HUDEP-2 (cell line): Measurements from ENCODE around the gene CLCC1.
A peak's percentile ranks its signal among the peaks of the same experiment; 100 is the strongest.
"Not testable (repeated sequence)": the region's sequence is repeated elsewhere in the genome, so short reads cannot be mapped to it uniquely, and the experiment has no call there.

Experiments used
- DNase-seq, 76 experiments: peaks; one replicate each; lab custom pipeline; 2025; ENCODE audit not compliant: unreplicated experiment in 76 of 76; lab: John Stamatoyannopoulos, UW

Gene CLCC1, protein sequence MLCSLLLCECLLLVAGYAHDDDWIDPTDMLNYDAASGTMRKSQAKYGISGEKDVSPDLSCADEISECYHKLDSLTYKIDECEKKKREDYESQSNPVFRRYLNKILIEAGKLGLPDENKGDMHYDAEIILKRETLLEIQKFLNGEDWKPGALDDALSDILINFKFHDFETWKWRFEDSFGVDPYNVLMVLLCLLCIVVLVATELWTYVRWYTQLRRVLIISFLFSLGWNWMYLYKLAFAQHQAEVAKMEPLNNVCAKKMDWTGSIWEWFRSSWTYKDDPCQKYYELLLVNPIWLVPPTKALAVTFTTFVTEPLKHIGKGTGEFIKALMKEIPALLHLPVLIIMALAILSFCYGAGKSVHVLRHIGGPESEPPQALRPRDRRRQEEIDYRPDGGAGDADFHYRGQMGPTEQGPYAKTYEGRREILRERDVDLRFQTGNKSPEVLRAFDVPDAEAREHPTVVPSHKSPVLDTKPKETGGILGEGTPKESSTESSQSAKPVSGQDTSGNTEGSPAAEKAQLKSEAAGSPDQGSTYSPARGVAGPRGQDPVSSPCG

DNA sequence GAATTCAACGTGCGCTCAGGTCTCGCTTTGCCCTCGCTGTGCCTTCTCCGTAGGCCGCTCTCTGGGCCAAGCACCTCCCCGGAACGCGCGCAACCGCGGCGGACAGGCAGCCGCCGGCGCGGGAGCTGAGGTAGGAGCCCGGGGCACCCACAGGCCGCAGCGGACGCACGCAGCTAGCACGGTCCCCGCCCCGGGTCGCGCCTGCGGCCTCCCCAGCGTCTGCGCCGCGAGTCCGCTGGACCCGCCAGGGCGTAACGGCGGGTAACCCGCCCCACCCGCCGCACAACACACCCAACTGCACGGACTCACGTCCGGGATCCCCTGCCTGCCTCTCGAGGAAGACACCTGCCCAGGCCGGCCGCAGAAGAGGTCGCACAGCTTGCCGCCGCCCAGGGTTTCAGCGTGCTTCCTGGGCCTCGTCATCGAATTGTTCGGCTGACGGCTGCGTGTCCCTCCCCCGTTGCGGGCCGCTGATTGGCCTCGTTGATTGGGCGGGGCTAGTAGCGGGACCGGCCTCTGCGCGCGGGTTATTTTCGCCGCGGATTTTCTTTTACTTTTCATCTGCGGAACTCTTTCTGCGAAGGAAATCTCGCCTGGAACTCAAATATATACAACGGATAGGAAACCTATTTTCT is at the start of gene CLCC1:
TSS of gene CLCC1 (minus strand) at position 433 of the 635 bp plus-strand sequence. CDS start 13,047 bp downstream, outside the sequence.
- peak in 75 of 76 experiments; percentile 45 to 91 (median 84) for DNase-seq

DNA sequence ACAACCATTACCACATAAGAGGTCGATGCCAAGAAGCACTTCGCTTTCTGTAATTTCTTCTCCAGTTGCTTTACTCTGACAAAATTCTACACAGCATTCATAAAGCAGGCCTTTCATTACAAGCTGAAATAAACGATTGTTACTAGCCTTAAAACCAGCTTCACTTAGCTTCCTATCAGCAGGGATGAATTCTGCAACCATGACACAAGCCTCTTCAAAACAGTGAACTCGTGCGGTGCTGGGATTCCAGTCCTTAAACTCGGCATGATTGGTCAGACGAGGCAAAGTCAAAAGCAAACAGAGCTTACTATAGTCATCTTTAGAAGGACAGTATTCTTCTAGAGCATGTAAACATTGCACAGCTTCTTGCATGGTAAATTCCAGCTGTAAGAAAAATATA is 48.1 kb upstream of the CLCC1 start:
- DNase-seq, result no peak

DNA sequence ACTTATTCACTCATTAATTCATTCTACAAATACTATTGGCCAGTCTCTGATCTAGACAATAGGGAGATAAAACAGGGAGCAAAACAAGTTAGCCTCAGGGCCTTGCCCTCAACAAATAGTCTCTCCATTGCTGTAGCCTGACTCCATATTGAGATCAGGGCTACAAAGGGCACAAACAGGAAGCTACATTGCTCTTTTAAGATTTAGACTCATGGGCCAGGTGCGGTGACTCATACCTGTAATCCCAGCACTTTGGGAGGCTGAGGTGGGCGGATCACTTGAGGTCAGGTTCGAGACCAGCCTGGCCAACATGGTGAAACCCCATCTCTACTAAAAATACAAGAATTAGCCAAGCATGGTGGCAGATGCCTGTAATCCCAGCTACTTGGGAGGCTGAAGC is 33.3 kb upstream of the CLCC1 start:
- DNase-seq, result not testable (repeated sequence)

DNA sequence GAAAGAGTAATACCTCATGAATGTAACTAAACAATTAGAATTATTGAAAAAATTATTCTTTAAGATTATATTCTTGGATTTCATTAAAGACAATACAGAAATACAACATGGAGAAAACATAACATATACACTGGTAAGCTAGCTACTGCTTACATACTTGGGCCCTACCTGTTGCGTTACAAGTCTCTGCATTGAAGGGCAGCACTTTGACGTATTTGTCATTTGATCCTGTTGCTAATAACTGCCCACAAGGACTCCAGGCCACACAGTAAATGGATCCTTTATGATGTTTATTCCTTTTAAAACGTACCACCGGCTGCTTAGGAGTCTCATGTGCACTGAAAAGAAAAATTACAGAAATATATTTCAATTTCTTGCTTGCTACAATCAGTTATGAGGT is 19.8 kb upstream of the CLCC1 start:
- no peak for DNase-seq

DNA sequence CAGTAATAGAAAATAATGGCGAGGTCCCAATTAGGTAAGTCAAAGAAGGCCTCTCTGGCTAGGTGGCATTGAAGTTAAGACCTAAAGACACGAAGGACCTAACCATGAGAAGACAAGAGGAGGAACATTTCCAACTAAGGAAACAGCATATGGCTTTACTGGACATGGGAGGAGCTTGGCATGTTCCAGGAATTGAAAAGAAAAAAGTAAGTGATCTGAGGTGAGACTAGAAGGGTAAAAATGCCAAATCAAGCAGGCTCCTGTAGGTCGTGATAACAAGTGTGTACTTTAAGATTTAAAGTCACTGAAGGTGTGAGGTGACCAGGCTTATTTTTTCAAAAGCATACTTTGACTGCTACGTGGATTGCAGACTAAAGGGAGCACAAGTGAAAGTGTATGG is 13.4 kb upstream of the CLCC1 start:
- no peak for DNase-seq

DNA sequence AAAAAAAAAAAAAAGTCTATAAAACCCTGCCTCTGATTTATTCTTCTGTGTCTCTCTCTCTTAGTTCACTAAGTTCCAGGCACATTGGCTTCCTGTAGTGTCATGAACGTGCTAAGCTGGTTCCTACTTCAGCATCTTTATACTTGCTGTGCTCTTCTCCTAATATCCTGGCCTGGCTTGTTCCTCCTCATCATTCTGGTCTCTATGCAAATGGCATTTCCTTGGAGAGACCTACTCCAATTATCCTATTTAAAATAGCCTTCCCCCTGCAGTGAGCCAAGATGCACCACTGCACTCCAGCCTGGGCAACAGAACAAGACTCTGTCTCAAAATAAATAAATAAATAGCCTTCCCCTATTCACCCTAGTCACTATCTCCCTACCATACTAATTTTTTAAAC is 9.7 kb upstream of the CLCC1 start:
- DNase-seq, result no peak

DNA sequence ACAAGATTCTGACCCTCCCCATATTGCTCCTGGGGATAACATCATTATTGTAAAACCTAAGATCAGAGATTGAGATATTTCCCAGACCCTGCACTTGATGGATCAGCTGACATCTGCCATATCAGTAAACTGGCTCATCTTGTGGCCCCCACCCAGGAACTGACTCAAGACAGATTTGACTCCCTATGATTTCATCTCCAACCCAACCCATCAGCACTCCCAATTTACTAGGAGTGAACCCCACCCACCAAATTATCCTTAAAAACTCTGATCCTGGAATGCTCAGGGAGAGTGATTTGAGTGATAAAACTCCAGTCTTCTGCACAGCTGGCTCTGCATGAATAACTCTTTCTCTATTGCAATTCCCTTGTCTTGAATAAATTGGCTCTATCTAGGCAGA is 6.1 kb upstream of the CLCC1 start:
- DNase-seq, result no peak

DNA sequence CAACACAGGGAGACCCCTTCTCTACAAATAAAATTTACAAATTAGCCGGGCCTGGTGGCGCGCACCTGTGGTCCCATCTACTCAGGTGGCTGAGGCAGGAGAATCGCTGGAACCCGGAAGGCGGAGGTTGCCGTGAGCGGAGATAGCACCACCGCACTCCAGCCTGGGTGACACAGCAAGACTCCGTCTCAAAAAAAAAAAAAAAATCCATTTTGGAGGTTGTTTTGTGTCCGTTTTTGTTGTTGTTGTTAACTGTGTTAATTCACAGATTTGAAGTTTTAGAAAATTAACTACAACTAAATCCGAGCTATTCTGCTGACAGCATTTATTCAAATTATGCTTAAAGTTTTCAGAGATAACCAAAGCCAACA is 618 bp downstream of the CLCC1 start:
- DNase-seq, result peak in 27 of 76 experiments; percentile 2 to 52 (median 17)

DNA sequence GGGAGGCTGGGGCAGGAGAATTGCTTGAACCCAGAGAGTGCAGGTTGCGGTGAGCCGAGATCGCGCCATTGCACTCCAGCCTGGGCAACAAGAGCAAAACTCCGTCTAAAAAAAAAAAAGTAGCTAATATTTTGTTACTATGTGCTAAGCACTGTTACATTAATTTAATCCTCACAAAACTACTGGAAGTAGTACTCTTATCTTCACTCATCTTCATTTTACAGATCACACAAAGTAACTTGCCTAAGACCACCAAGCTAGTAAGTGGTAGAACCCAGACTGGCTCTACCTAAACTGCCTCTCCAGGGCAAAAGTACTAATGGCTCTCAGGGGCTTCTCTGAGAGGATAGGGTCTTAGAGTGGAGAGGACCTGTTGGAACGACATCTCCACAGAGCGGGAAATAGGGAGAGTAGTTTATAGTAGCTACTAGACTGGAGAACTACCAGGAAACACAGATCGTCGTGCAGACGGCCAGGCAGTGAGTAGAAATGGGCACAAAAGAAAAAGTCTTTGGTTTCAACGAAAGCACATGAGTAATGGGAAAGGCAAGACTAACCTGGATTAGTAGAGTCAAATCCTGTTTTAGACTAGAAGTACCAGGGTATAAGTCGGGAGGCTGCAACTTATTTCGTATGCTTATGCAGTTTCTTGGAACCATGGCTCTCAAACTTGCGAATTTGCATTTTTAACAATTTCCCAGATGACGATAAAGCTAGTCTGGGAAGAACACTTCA is 1.4 kb downstream of the CLCC1 start:
- no peak for DNase-seq

DNA sequence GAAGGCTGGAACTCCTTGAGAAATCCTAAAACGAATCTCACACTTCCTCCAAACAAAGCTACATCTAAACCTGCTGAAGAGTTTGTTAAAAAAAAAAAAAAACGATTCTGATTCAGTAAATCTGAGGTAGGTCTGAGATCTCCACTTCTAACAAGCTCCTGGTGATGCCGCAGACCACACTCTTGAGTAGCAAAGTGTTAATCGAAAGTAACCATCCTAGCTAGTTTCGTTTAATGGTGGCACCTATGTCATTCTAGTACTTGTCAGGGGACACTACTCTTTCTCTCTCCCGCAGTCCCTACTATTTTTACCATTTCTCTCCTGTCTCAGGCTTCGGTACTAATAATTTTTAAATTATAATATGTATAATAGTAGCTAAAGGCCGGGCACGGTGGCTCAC is 2.1 kb downstream of the CLCC1 start:
- DNase-seq, result no peak

DNA sequence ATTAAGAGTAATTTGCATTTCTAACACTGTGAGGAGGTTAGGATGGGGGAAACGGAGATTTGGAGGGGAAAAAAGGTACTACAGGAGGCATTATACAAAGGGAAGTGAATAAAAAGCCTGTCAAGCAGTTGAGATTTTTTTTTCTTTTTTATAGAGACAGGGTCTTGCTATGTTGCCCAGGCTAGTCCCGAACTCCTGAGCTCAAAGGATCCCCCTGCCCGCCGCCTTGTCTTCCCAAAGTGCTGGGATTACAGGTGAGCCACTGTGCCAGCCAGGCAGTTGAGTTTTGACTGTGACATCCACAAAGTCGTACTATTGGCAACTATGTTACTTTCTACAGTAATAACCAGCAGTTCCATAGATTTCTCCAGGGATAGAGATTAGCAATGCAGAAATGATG is 2.6 kb downstream of the CLCC1 start:
- DNase-seq, result no peak

DNA sequence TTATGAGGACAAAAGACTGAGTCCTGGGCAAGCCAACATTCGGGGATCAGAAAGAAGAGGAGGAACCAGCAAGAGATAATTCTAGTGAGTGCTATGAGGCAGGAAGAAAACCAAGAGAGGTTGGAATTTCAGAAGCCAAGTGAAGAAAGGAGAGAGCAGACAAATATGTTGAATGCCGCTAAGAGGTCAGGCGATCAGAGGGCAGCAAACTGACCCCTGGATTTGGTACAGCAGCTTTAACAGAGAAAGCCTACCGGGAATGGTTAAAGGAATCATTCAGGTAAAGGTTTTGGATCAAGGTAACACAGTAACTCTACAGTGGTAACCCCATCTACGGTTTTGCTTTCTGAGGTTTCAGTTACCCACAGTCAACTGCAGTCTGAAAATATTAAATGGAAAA is 5.4 kb downstream of the CLCC1 start:
- DNase-seq, result no peak

DNA sequence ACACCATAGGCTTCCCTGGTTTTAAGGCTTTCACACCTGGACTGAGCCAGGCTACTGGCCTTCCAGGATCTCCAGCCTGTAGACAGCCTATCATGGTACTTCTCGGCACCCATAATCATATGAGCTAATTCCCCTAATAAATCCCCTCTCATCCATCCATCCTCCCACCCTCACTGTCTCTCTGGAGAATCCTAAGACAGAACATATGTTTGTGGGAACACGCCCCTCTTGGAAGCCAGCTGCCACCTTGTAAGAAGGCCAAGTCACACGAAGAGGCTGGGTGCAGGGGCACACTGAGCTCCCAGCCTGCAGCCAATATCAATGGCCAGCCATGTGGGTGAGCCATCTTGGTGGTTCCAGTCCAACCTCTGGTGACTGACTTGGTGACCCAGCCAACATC is 7.4 kb downstream of the CLCC1 start:
- no peak for DNase-seq

DNA sequence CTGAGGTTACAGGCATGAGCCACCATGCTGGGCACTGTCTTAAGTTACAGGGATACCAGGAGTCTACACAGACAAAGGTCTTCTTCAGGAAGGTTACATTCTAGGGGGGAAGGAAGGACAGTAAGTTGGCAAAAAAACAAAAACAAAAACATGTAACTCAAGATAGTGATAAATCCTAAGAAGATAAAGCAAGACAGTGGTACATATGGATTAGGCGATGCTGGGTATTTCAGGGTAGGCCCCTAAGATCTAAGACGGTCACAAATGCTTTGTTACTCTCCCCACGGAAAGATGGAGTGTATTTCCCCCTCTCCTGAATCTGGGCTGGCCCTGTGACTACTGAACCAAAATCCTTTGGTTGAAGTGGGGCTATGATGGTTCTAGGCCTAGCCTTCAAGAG is 8.2 kb downstream of the CLCC1 start:
- no peak for DNase-seq

DNA sequence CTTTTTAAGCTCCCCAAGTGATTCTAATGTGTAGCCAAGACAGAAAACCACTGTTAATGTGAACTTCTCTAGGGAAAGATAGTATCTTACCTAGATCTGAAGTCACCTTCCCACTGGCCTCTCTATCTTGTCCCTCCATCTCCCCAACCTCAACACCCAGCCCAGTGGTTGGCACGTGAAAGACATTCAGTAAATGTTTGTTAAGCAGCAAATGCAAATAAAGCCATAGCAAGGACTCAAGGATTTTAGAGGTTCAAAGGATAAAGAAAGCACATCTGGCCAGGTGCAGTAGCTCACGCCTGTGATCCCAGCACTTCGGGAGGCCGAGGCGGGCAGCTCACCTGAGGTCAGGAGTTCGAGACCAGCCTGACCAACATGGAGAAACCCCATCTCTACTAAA is 9.8 kb downstream of the CLCC1 start:
- DNase-seq, result no peak

DNA sequence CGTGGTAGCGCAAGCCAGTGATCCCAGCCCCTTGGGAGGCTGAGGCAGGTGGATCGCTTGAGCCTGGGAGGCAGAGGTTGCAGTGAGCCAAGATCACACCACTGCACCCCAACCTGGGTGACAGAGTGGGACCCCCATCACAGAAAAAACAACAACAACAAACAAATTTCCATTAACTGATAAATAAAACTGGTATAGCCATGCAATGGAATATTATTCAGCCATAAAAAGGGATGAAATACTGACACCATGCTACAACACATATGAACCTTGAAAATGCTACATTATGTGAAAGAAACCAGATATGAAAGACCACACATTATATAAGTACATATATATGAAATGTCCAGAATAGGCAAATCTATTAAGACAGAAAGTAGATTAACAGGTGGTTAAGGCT is 12.0 kb downstream of the CLCC1 start:
- DNase-seq, result no peak

DNA sequence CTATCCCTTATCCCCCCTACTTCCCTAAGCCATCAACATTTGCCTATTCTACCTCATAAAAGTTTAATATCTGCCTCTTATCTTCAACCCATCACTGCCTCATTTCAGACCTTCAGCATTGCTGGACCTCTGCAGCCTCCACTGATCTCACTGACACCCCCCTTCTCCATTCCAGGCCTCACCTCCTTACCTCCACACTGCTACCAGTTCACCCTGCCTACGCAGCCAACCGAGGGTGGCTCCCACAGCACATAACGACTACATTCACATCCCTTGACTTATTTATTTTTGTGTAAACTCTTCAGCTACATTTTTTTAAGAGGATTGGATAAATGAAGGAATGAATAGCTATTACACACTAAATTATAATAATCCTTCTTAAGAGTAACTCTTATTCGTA is 14.2 kb downstream of the CLCC1 start:
- no peak for DNase-seq

DNA sequence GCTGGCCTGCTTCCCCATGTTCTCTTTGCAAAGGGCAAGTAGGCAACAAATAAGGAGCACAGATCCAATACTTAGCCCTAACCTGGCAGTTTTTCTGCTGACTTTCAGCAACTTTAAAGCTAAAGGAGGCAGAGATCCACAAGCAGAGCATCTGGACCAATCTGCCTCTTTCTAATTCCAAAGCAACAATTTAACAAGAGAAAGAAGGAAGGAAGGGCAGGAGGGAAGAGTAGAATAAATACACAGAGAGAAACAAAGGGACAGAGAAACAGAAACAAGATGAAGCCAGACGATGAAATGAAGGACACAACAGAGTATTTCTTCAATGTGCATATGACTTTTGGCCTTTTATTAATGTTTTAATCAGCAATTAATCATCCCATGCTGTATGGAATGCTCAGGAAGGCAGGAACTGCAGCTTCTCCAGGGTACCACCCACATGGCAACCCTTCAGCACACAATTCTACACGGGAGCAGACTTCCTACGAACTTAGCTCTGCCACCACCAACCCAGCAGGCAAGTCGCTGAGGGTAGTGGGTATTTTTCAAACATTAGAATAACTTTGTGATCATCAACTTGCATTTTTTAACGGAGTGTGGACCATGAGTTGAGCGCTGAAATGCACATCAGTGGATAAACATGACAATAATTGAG is 15.3 kb downstream of the CLCC1 start:
- no peak for DNase-seq

DNA sequence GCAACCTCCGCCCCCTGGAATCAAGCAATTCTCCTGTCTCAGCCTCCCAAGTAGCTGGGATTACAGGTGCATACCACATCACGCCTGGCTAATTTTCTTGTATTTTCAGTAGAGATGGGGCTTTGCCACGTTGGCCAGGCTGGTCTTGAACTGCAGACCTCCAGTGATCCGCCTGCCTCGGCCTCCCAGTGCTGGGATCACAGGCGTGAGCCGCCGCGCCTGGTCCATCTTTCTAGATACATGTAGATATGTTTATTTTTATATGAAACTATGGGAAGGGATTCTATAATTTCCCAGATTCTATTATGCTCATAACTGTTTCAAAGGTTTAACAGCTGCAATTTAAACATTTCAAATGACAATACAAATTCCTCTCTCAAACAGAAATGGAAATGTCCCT is 27.1 kb downstream of the CLCC1 start:
- no peak for DNase-seq

DNA sequence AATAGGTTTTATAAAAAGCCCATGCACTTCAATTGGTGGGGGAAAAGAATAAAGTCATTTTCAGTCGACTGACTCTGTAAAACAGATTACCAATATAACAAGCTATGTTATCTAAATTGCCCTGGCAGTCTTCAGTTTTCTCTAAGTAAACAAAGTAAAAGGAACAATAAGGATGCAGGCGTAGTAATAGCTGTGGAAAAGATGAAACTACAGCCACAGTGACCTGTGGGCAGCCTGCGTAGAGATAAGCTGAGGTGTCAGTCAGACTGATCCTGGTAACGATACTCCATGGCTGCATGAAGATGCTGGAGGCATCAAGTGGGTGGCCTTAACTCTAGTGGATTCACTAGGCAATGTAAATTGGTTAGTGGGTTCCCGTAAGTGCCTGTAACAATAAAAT is 29.3 kb downstream of the CLCC1 start:
- no peak for DNase-seq

DNA sequence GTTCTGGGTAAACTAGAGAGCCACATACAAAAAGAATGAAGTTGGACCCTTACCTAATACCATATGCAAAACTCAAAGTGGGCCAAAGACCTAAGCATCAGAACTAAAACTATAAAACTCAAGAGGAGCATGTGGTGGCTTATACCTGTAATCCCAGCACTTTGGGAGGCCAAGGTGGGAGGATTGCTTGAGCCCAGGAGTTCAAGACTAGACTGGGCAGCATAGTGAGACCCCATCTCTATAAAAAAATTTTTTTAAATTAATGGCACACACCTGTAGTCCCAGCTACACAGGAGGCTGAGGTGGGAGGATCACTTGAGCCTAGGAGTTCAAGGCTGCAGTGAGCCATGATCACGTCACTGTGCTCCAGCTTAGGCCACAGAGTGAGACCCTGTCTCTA is 35.7 kb downstream of the CLCC1 start:
- not testable (repeated sequence) for DNase-seq
